HG03139 (cell line): ENCODE results near the gene EFHD1.

ENCODE experiments used
- ATAC-seq: cut with Tn5 transposase; IDR thresholded peaks from one replicate; pipeline ENCODE4 v1.9.1; 2021; ENCODE audit not compliant: unreplicated experiment

The EFHD1 gene, protein sequence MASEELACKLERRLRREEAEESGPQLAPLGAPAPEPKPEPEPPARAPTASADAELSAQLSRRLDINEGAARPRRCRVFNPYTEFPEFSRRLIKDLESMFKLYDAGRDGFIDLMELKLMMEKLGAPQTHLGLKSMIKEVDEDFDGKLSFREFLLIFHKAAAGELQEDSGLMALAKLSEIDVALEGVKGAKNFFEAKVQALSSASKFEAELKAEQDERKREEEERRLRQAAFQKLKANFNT

DNA sequence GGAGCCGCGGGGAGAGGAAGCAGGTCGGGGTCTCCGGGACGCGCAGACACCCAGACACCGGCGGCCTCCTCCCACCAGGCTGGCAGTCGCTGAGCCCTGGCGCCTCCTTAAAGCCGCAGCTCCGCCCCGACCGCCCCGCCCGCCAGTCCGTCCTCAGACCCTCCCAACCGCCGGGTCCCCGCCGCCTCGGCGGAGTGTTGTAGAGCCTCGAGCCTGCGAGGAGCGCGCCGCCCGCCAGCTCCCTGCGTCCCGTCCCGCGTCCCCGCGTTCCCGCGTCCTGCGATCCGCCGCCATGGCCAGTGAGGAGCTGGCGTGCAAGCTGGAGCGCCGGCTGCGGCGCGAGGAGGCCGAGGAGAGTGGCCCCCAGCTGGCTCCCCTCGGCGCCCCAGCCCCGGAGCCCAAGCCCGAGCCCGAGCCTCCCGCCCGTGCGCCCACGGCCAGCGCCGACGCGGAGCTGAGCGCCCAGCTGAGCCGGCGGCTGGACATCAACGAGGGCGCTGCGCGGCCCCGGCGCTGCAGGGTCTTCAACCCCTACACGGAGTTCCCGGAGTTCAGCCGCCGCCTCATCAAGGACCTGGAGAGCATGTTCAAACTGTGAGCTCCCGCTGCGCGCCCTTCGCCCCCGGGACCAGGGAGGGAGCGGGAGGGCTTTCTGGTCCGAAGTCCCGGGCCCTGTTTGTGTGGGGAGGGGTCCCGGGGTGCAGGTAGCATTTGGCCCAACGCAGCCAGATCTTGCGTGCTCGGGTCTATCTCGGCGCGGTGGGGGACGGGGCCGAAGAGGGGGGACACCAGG, at the start of gene EFHD1:
TSS of gene EFHD1 (plus strand) at position 192 of the 793 bp plus-strand sequence. CDS start at position 293, 101 bp downstream.
- no peak for ATAC-seq

DNA sequence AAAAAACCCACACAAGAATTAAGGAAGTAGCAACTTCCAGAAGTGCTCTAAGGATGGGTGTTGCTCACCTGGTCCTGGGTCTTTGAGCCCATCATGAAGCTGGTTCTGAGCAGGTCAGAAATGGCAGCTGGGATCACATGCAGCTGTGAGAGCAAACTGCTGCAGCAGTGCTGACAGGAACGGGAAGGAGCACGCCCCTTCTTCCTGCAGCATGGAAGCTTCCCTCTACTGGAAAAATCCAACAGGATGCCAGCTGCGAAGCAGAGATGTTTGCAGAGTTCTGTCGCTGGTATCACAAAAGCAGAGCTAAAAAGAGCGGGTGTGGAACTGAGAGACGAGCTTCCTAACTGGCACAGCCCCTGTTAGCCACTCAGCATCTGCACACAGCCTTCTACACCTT, 49.2 kb upstream of the EFHD1 start:
- no peak for ATAC-seq

DNA sequence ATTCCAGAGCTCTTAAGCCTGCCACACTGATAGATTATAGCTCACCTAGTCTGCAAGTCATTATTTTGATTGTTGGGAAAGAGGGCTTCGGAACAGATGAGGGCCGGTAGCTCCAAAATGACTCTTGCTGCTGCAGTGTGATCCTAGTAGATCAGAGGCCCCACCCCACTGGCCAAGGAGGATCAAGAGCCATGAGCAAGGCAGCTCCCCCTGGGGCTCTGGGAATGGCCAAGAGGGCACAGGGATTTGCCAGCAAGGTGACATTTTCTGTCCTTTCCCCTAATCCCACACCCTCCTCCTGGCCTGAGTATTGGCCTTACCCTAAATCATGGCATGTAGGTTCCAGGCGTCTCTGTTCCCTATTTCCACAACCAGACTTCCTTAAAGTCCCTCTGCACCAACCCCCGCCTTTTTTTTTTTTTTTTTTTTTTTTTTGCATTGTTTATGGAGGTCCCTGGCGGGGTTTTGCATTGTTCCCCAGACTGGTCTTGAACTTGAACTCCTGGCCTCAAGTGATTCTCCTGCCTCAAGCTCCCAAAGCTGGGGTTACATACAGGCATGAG, 46.4 kb upstream of the EFHD1 start:
- ATAC-seq: no peak

DNA sequence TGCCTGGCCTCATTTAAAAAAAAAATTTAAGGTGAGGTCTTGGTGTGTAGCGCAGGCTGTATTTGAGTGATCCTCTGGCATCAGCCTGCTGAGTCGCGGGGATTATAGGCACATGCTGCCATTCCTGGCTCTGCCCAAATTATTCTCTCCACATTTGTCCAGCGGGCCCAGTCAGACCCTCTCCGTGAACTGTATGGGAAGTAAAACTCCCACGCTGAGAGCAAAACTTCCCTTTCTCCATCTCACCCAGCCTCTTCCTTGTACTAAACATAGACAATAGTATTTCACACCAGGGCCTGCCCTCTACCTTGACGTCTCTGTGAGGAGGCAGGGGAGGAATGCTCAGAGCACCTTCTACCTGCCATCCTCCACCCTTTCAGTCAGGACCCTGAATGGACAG, 45.9 kb upstream of the EFHD1 start:
- ATAC-seq: no peak

DNA sequence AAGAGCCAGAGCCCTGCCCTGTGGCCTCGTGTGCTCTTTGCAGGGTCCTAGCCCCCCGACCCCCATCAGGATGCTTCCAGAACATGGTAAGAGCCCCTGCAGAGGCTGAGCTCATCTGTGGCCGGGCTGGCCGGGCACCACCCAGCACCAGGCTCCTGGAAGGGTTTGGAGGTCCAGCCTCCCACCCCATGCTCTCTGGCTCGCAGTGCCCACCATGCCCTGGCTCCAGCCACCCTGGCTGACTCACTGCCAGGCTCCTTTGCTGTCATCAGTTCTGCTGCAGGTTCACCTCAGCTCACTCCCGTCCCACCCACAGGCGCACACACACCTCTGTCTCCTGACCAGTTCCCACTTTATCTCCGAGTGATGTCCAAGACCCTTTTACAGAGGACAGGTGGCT, 45.4 kb upstream of the EFHD1 start:
- no peak for ATAC-seq

DNA sequence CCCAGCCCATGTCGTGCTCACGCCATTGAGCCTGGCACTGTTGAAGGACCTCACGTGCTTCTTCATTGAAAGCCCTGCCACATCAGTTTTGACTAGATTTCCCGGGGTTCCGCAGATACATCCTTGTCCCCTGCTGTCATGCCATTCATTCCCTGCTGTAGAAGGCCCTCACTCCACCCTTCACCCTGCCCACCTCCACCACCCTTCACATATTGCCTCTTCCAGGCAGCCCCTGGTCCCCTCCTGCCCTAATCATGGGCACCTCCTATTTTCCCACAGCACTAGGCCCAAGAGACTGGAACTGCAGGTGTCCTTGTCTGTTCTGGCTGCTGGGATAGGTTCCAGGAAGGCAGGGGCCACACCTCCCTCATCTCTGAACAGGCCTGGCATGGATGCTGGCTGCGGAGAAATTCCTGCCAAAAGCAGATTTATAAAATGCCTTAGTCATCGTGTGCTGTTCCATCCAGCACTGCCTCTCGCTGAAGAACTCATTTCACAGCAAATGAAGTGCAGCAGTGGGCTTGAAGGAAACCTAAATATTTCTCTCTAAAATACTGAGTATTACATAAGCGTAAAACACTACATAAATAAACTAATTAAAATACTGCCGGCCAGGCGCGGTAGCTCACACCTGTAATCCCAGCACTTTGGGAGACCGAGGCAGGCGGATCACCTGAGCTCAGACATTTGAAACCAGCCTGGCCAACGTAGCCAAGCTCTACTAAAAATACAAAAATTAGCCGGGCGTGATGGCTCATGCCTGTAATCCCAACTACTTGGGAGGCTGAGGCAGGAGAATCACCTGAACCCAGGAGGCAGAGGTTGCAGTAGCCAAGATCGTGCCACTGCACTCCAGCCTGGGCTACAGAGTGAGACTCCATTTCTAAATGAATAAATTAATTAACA, 44.5 kb upstream of the EFHD1 start:
- no peak for ATAC-seq

DNA sequence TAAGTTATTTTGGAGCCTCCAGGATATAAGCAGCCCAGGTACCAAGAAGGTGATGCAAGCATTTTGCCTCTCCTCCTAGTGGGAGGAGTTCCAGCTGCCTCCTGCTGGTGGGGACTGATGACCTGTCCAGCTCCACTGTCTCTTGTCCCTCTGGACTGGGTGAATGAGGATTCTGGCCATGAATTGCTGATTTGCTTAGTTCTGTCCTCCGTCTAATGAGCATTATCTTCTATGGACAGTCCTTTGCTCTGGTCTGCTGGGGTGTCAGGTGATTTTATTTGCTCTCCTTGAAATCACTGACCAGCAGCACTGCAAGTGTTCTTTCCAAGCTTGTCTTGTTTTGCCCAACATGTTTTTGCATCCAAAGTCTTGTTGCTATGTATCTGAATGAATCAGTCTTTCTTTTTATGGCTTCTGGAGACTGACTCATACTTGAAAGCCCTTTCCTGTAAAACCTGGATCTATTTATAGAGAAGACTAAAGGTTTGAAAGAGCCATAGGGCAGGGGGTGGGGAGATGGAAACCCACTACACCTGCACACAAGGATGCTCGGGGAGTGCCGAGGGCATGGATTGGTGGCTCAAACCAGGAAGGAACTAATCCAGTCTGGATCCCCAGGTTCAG, 40.5 kb upstream of the EFHD1 start:
- no peak for ATAC-seq

DNA sequence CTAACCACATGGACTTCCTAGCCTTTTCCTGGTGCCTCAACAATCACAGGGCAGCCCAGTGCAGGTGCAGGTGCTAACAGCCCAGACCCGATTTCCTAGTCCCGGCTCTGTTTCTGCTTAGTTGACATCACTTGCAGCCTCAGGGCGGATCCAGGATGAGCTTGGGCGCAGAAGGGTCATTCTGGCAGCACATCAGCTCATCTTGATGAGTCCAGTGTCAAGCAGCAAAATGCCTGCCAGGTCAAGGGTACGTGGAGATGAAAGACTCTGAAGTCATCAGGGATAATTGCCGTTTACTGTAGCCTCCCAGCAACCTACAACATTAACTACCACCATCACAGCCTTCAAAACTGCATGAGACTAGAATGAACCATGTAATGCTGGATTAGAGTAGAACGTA, 39.4 kb upstream of the EFHD1 start:
- ATAC-seq: no peak

DNA sequence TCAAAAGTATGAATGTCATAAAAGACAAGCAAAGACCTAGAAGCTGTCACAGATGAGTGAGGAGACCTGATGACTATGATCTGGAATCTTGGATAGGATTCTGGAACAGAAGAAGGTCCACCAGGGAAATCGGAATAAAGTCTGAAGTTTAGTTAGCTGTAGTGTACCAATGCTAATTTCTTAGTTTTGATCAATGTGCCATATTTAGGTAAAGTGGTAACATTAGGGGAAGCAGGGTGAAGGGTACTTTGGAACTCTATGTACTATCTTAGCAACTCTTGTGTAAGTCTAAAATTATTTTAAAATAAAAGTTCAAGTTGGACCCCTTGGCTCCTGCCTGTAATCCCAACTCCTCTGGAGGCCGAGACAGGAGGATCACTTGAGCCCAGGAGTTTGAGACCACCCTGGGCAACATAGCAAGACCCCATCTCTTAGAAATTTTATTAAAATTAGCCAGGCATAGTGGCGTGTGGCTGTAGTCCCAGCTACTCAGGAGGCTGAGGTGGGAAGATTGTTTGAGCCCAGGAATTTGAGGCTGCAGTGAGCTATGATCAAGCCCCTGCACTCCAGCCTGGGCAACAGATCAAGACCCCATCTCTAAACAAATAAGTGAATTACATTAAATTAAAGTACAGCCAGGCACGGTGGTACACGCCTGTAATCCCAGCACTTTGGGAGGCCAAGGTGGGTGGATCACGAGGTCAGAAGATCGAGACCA, 35.9 kb upstream of the EFHD1 start:
- no peak for ATAC-seq

DNA sequence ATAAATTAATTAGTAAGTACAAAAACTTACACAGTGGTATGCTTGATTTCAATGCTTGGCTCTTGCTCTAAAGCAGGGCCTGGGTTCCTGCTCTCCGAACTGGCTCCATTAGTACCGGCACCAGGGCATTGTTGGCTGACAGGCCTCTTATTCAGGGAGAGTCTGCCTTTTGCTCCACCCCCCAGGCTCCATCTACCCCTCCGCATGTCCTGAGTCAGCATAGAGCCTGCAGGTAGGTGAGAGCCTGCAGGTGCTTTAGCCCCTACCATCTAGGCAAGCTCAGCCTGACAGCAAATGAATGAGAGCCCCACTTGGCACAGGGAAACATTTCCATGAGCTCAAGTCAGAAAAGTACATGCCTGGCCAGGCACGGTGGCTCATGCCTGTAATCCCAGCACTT, 35.1 kb upstream of the EFHD1 start:
- ATAC-seq: no peak

DNA sequence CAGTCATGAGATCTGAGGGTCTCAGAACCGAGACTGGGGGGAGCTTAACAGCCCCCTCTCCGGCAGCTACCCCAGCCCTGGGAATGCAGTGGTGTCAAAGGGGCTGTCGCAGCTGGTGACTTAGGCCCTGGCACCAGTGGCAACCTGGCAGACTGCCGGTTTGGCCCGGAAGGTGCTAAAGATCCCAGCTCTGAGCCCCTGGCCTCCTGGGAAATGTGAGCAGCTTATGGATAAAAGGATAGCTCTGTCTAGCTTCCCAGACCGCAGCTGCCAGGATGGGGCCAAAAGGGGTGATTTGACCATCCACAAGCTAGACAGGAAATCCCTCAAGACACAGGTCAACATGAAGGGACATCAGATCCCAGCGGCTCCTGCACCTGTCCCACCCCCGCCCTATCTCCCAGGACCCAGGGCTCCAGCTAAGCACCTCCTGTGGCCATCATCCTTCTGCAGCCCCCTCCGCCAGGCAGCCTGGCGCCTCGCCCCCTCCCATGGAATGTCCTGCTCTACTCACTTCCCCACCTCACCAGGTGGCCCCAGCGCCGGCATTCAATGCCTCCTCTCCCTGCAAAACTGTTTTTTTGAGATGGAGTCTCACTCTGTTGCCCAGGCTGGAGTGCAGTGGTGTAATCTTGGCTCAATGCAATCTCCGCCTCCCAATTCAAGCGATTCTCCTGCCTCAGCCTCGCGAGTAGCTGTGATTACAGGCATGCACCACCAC, 33.2 kb upstream of the EFHD1 start:
- ATAC-seq: no peak

DNA sequence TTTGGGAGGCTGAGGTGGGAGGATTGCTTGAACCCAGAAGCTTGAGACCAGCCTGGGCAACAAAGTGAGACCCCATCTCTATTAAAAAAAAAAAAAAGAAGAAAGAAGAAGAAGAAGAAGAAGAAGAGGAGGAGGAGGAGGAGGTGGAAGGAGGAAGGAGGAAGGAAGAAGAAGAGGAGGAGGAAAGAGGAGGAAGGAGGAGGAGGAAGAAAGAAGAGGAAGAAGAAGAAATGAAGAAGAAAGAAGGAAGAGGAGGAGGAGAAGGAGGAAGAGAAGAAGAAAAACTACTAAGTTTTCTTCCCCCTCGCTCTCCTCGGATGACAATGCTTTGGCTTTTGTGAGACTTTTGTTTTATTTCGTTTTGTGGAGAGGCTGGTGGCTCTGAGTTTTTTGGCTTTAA, 30.1 kb upstream of the EFHD1 start:
- no peak for ATAC-seq

DNA sequence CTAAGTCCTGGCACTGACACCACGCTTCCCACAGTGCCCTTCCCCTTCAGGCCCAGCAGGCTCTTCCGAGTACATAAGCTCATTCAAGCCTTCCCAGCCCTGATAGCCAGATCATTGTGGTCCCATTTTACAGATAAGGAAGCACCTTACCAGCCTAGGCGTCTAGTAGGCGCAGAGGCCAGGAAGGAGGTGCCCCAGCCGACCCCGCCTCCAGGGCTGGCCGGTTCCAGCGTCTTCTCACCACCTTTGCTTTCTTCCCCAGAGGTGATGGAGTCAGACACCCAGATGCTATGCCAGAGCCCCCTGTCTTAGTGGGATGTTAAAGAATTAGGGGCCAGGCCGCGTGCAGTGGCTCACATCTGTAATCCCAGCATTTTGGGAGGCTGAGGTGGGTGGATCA, 28.9 kb upstream of the EFHD1 start:
- no peak for ATAC-seq

DNA sequence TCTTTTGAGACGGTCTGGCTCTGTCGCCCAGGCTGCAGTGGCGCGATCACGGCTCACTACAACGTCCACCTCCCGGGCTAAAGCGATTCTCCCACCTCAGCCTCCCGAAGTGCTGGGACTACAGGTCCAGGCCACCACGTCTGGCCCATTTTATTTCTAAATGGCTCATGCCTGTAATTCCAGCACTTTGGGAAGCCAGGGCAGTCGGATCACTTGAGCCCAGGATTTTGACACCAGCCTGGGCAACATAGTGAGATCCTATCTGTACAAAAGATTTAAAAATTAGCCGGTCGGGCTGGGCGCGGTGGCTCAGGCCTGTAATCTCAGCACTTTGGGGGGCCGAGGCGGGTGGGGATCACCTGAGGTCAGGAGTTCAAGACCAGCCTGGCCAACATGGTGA, 26.4 kb upstream of the EFHD1 start:
- ATAC-seq: no peak

DNA sequence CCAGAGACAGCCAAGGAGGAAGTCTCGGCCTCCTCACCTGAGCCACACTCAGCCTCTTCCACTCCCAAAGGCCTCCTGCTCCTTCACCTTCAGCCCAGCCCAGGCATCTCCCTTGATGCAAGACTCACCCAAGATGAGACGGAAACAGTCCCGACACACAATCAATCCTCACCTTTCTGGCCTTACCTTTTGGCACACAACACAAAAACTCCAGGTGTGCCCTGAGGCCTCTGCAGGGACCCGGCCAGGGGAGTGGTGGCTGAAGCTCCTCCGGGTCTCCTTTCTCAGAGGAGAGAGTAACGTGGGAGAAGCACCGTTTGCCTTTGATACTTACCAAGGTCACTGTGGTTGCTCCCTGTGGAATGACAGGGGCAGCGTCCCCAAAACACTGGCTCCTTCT, 23.8 kb upstream of the EFHD1 start:
- ATAC-seq: no peak

DNA sequence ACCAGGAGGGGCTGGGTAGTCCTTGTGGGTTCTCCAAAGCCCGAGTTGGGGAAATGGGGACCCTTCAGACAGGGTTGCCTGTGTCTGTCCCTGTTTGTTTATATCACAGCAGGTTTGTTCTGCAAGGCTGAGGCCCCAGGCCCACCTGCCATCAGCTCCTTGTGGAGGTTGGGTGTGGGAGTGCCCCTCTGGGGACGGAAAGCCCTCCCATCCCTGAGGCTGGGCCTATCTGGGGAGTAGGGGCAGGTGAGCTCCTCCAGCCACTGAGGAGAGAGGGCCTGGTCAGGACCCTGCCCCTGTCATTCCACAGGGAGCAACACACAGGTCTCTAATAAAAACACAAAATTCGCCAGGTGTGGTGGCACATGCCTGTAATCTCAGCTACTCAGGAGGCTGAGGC, 23.3 kb upstream of the EFHD1 start:
- no peak for ATAC-seq

DNA sequence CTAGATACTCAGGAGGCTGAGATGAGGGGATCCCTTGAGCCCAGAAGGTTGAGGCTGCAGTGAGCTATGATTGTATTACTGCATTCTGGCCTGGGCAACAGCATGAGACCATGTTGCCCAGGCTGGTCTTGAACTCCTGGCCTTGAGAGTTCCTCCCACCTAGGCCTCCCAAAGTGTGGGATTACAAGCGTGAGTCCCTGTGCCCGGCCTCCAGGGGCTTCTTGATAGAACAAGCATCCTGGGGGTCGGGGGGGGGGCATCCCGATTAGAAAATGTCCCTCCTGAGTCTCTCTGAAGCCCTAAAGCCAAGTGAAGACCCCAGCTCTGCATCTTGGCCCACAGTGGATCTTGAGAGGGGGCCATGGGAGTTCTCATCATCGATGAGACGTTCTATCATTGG, 22.3 kb upstream of the EFHD1 start:
- no peak for ATAC-seq

DNA sequence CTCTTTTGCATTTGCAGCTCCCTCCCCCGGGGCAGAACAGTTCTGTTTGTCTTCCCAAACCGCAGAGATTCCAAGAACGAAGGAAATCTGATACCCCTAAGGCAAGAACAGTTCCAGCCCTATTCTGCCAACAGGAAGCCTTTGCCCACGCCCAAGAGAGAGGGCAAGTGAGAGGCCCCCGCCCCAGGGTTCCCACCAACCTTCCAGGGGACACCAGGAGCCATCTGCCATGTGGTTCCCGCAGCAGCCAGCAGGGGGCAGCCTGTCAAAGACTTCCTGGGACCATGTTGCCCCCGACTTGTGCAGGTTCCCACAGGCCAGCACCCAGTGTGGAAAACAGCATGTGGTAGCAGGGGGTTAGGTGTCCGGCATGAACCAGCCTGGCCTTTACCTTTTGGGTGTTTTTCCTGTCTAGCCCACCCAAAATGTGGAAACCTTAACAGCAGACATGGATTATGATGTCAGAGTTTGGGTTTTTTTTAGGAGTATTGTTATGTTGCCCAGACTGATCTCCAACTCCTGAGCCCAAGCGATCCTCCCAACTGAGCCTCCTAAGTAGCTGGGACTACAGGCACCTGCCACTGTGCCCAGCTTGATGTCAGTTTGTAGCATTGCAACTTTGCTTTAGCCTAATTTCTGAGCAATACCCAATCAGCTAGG, 21.7 kb upstream of the EFHD1 start:
- no peak for ATAC-seq

DNA sequence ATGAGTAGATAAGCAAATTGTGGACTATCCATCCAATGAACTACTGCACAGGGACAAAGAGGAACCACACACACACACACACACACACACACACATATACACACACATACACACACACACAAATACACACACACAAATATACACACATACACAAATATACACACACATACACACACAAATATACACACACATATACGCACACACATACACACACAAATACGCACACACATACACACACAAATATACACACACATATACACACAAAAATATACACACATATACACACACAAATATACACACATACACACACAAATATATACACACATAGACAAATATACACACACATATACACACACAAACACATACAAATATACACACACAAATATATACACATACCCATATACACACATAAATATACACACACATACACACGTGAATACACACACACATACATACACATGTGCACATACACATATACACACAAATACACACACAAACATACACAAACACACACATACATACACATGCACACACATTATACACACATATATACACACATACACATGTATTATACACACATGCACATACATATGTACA, 19.8 kb upstream of the EFHD1 start:
- ATAC-seq: no peak
